Vagina (tissue), 2 donors: Measurements from ENCODE around the gene ELMO1. TPM values are rescaled to one million over a fixed set of nuclear protein-coding genes. Genes with fewer than 3 reads are reported as not detected.

Experiments used
- DNase-seq, 2 donors: peaks; one replicate each; pipeline ENCODE4 v3.0.0-alpha.2; 2017; ENCODE audit errors: extremely low spot score in 2 of 2
- H3K27ac ChIP-seq: fragments of 200-600 bp; sonication (generic); one replicate; pipeline ENCODE4 v1.5.1; 2019
- H3K27me3 ChIP-seq: fragments of 200-600 bp; sonication (generic); one replicate; pipeline ENCODE4 v1.5.1; 2019
- H3K36me3 ChIP-seq, 2 donors: fragments of 200-600 bp; sonication (generic); one replicate each; pipeline ENCODE4 v1.5.1; 2017 to 2019
- H3K4me1 ChIP-seq: fragments of 200-600 bp; sonication (generic); one replicate; pipeline ENCODE4 v1.5.1; 2019
- H3K4me3 ChIP-seq, 2 donors: fragments of 200-600 bp; sonication (generic); 1 replicate in 1 of 2; 2 replicates in 1 of 2; pipeline ENCODE4 v1.5.1; 2016 to 2019
- H3K9me3 ChIP-seq: fragments of 200-600 bp; sonication (generic); one replicate; pipeline ENCODE4 v1.5.1; 2019
- POLR2A ChIP-seq, 2 donors: fragments of 450-650 bp; IDR thresholded peaks; one replicate each; pipeline ENCODE4 v1.6.1; 2017; ENCODE audit warnings: antibody characterized with exemption in 2 of 2, mild to moderate bottlenecking in 2 of 2, moderate library complexity in 2 of 2
- POLR2AphosphoS5 ChIP-seq, 2 donors: sonication (generic); formaldehyde crosslinking; IDR thresholded peaks; one replicate each; pipeline ENCODE4 v1.9.0; 2017; ENCODE audit warnings: antibody characterized with exemption in 2 of 2, mild to moderate bottlenecking in 2 of 2, low read depth in 1 of 2; ENCODE audit not compliant: insufficient read depth in 1 of 2
- intact Hi-C: fragments of 100-400 bp; cut with DNase I; formaldehyde crosslinking; loops from one replicate; pipeline ENCODE4 v1.15.1; 2023
- total RNA-seq: library from RNA; depleted of rRNA; stranded (reverse); fragments of >200 nt; gene quantifications from one replicate; pipeline ENCODE4 v1.2.3, GENCODE V29; 2016
- TF ChIP-seq, protein P1 (sequence below), 3 experiments: fragments of 450-650 bp in 2 of 3; fragments of 200-600 bp in 1 of 3; sonication (generic) in 1 of 3; IDR thresholded peaks; one replicate each; pipeline ENCODE4 v1.5.1; 2017 to 2019; ENCODE audit warnings: antibody characterized with exemption in 3 of 3, mild to moderate bottlenecking in 2 of 3, moderate library complexity in 2 of 3

ELMO1 gene
- total RNA-seq, 1 donor from 2014 or later: 74.4 TPM

DNA sequence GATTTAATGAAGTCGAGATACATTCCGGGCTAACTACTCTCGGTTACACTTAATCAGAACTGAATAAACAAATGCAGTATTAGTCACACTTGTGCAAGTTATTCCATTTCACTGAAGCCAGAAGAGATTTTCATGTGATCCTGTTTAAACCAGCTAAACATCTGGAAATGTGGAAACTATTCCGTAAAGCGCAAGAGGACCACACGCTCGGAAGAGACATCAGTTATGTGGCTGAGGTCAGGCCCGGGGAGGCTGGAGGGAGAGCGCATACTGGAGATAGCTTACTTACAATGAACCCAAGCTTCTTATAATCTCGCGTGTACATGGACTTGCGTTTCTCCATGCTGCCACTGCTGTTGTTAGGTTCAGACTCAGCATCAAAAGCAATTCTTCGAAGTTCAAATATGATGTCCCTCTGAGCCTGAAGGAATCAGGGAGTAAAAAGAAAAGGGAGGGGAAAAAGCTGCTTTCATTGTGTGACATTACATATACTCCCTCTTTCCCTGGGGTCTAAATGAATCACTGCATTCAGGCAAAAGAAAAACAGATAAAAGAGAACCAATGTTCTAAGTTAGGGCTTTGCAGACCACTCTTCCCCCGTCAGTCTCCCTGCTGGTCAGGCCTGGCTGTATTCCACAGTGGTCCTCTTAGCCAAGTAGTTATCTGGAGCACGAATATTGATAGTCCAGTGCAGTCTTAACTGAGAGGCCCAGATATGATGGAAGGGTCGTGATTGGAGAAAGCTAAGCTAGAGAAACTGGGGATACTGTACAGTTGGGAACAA lies 237.4 kb downstream of the ELMO1 start:
- Histone ChIP-seq H3K27ac (peak overlapping the region; percentile 46), H3K36me3 (no peaks in the 10 kb centered on the region), H3K4me3 (no peak overlapping the region), H3K9me3 (no peaks in the 10 kb centered on the region), H3K4me1 (peaks cover 28% of the 10 kb centered on the region), H3K27me3 (no peaks in the 10 kb centered on the region)
- intact Hi-C loops: no loop called here
- peak; percentile 20 to 60 for TF ChIP-seq POLR2AphosphoS5 (IDR thresholded peaks at IDR 0.05; ENCODE audit: insufficient read depth in 1 of 2, low read depth in 1 of 2)
- TF ChIP-seq POLR2A (IDR thresholded peaks at IDR 0.05): no peak
- TF ChIP-seq, protein P1, sequence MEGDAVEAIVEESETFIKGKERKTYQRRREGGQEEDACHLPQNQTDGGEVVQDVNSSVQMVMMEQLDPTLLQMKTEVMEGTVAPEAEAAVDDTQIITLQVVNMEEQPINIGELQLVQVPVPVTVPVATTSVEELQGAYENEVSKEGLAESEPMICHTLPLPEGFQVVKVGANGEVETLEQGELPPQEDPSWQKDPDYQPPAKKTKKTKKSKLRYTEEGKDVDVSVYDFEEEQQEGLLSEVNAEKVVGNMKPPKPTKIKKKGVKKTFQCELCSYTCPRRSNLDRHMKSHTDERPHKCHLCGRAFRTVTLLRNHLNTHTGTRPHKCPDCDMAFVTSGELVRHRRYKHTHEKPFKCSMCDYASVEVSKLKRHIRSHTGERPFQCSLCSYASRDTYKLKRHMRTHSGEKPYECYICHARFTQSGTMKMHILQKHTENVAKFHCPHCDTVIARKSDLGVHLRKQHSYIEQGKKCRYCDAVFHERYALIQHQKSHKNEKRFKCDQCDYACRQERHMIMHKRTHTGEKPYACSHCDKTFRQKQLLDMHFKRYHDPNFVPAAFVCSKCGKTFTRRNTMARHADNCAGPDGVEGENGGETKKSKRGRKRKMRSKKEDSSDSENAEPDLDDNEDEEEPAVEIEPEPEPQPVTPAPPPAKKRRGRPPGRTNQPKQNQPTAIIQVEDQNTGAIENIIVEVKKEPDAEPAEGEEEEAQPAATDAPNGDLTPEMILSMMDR (IDR thresholded peaks at IDR 0.05): no peak
- DNase-seq: no peak

DNA sequence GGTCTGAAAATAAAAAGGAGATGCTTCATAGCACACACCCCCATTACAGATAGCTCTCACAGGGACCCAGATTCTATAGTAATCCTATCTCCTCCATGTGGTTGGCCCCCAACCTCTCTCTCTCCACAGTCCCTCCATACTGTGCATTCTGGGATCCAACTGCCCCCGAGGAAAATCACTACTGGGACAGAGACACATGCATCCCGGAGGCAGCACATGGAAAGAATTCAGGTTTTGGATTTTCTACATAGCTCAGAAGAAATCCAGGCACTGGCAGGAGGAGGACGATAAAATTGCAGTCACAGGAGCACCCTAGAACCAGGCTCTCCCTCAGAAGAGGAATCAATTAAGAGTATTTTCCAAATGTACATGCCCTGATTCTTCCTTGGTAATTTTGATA lies 239.5 kb downstream of the ELMO1 start:
- Histone ChIP-seq H3K9me3 (no peaks in the 10 kb centered on the region), H3K4me1 (peaks cover 28% of the 10 kb centered on the region), H3K27ac (peak overlapping the region; percentile 73), H3K27me3 (no peaks in the 10 kb centered on the region), H3K4me3 (no peak overlapping the region), H3K36me3 (no peaks in the 10 kb centered on the region)
- DNase-seq: no peak
- intact Hi-C loops: loop anchor here (2.0 kb wide), 1 partner anchor 240 kb away; the partner anchor contains the start of gene ELMO1
- TF ChIP-seq POLR2A (IDR thresholded peaks at IDR 0.05) (no peak), POLR2AphosphoS5 (IDR thresholded peaks at IDR 0.05; ENCODE audit: insufficient read depth in 1 of 2, low read depth in 1 of 2) (no peak)
- TF ChIP-seq, protein P1 (IDR thresholded peaks at IDR 0.05): no peak

DNA sequence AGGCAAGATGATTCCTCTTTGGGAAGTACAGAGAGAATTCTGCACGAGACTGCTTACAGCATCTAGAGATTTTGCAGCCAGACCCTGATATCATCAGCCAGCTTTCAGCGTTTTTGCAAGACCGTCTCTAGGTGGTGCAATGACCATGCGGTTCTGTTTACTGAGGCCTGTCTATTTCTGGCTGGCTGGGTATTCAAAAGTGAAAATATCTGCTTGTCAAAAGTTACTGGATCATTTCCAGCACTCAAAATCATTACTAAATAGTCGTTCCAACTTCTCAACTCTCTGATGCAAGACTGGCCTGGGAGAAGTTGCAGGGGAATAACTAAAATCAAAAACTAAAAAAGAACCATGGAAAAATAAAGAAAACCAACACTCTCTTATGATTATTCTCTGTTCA lies 240.1 kb downstream of the ELMO1 start:
- DNase-seq: peak in 1 of 2 donors; percentile 94
- H3K27me3 ChIP-seq: no peaks in the 10 kb centered on the region
- H3K9me3 ChIP-seq: no peaks in the 10 kb centered on the region
- intact Hi-C loops: loop anchor here (2.0 kb wide), 1 partner anchor 240 kb away; the partner anchor contains the start of gene ELMO1
- peak overlapping the region; percentile 74 for H3K27ac ChIP-seq
- H3K4me1 ChIP-seq: peaks cover 28% of the 10 kb centered on the region
- TF ChIP-seq POLR2A (IDR thresholded peaks at IDR 0.05): no peak
- TF ChIP-seq POLR2AphosphoS5 (IDR thresholded peaks at IDR 0.05; ENCODE audit: insufficient read depth in 1 of 2, low read depth in 1 of 2): peak in 1 of 2 donors; percentile 81
- TF ChIP-seq, protein P1 (IDR thresholded peaks at IDR 0.05): peak in 1 of 3 experiments; percentile 14
- no peak overlapping the region for H3K4me3 ChIP-seq
- peaks cover 0 to 4% of the 10 kb centered on the region in 2 donors for H3K36me3 ChIP-seq

DNA sequence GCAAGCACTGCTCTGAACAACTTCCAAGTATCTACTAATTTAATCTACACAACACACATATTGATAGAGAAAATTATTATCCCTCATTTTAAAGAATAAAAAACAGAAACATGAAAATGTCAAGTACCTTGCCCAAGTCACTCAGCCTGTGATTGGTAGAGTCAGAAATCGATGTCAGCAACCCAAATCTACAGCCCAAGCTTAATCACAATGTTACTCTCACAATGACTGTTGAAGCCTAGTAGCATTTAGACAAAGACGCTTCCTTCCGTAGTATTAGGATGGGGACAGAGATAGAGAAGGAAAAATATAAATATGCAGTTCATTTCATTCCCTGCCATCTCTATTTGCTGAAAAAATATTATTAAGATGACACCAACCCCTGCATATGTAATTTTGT lies 242.5 kb downstream of the ELMO1 start:
- no peak for DNase-seq
- no peaks in the 10 kb centered on the region for H3K9me3 ChIP-seq
- H3K27ac ChIP-seq: no peak overlapping the region
- no peaks in the 10 kb centered on the region for H3K27me3 ChIP-seq
- no peak overlapping the region for H3K4me3 ChIP-seq
- intact Hi-C loops: no loop called here
- TF ChIP-seq POLR2A (IDR thresholded peaks at IDR 0.05): no peak
- TF ChIP-seq, protein P1 (IDR thresholded peaks at IDR 0.05): no peak
- TF ChIP-seq POLR2AphosphoS5 (IDR thresholded peaks at IDR 0.05; ENCODE audit: insufficient read depth in 1 of 2, low read depth in 1 of 2): no peak
- H3K36me3 ChIP-seq: peaks cover 0 to 4% of the 10 kb centered on the region in 2 donors
- peaks cover 23% of the 10 kb centered on the region for H3K4me1 ChIP-seq

DNA sequence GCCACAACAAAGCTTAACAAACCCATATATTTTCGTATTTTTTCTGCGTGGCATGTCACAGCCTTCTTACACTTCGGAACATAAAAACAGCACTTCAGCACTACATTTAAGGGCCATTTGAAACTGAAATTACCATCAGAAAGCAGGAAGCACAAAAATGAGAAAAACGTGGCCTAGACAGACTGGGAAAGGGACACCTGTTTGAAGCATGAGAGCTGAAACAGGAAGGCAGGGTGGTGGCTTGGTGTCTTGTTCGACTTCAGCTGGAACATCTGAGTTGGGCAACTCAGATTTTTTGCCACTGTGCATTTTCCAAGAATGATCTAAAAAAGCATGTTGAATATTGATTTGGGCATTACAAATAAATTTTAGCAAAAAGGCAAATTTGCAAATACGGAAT lies 243.2 kb downstream of the ELMO1 start:
- H3K4me3 ChIP-seq: no peak overlapping the region
- intact Hi-C loops: no loop called here
- H3K27ac ChIP-seq: no peak overlapping the region
- H3K36me3 ChIP-seq: peaks cover 0 to 4% of the 10 kb centered on the region in 2 donors
- no peaks in the 10 kb centered on the region for H3K9me3 ChIP-seq
- no peaks in the 10 kb centered on the region for H3K27me3 ChIP-seq
- no peak for DNase-seq
- TF ChIP-seq, protein P1 (IDR thresholded peaks at IDR 0.05): no peak
- TF ChIP-seq POLR2A (IDR thresholded peaks at IDR 0.05): no peak
- TF ChIP-seq POLR2AphosphoS5 (IDR thresholded peaks at IDR 0.05; ENCODE audit: insufficient read depth in 1 of 2, low read depth in 1 of 2): no peak
- H3K4me1 ChIP-seq: peaks cover 31% of the 10 kb centered on the region
